Measurements from ENCODE around the gene CHPF.

GRCh38 chr2:219502618-219503017 is 41.0 kb downstream of the CHPF start:
- TF ChIP-seq EZH2 (IDR thresholded peaks at IDR 0.05; ENCODE audit: low read length, unreplicated experiment) (no peak), CTCF (conservative IDR thresholded peaks at IDR 0.05; ENCODE audit: low read depth, low read length) (no peak), EZH2phosphoT487 (IDR thresholded peaks at IDR 0.05; ENCODE audit: borderline replicate concordance, low read length) (no peak)

All from PC-3 (cell line).